NOMO-1 treated with dmso at 0.1 percent for 144 hours (cell line): Measurements from ENCODE around the gene VPS26C.
"Not testable (repeated sequence)": the region's sequence is repeated elsewhere in the genome, so short reads cannot be mapped to it uniquely, and the experiment has no call there.

Experiments used
- DNase-seq: peaks from one replicate; lab custom pipeline; 2025; ENCODE audit not compliant: unreplicated experiment; lab: John Stamatoyannopoulos, UW

VPS26C gene

GRCh38 chr21:37231671-37232070, 35.5 kb downstream of the VPS26C start:
- no peak for DNase-seq

- no peak for DNase-seq
Measured at GRCh38 chr21:37231249-37231645, 35.9 kb downstream of the VPS26C start.

GRCh38 chr21:37230632-37231248, 36.4 kb downstream of the VPS26C start:
- DNase-seq = no peak

GRCh38 chr21:37228003-37228400, 39.1 kb downstream of the VPS26C start:
- no peak for DNase-seq

- DNase-seq = no peak
Measured at GRCh38 chr21:37227071-37228002, 39.8 kb downstream of the VPS26C start.

GRCh38 chr21:37226041-37226920, 40.9 kb downstream of the VPS26C start:
- DNase-seq = no peak

GRCh38 chr21:37224861-37225839, 42.0 kb downstream of the VPS26C start:
- DNase-seq = no peak

GRCh38 chr21:37223804-37224345, 43.3 kb downstream of the VPS26C start:
- no peak for DNase-seq

- DNase-seq = not testable (repeated sequence)
Measured at GRCh38 chr21:37222248-37222647, 44.9 kb downstream of the VPS26C start.

- DNase-seq = peak; percentile 89
Measured at GRCh38 chr21:37220981-37221664, 46.0 kb downstream of the VPS26C start.

- no peak for DNase-seq
Measured at GRCh38 chr21:37220433-37220980, 46.6 kb downstream of the VPS26C start.

GRCh38 chr21:37219761-37220432, 47.2 kb downstream of the VPS26C start:
- no peak for DNase-seq

- DNase-seq = no peak
Measured at GRCh38 chr21:37214952-37215351, 52.2 kb downstream of the VPS26C start.

GRCh38 chr21:37210799-37211198, 56.3 kb downstream of the VPS26C start:
- DNase-seq = no peak

GRCh38 chr21:37210130-37210529, 57.0 kb downstream of the VPS26C start:
- no peak for DNase-seq

GRCh38 chr21:37208741-37209225, 58.4 kb downstream of the VPS26C start:
- no peak for DNase-seq

- peak; percentile 67 for DNase-seq
Measured at GRCh38 chr21:37208056-37208721, 58.9 kb downstream of the VPS26C start.
